GM12892 (cell line): ENCODE measurements around the gene RBM6.

Source experiments
- POLR2A ChIP-seq: IDR thresholded peaks from 2 replicates; pipeline ENCODE4 v1.6.1; 2011; ENCODE audit warnings: low read depth, low read length, control low read depth
- TAF1 ChIP-seq: IDR thresholded peaks from 2 replicates; pipeline ENCODE4 v1.6.1; 2011; ENCODE audit warnings: low read depth, mild to moderate bottlenecking, control low read depth, low read length, borderline replicate concordance

DNA sequence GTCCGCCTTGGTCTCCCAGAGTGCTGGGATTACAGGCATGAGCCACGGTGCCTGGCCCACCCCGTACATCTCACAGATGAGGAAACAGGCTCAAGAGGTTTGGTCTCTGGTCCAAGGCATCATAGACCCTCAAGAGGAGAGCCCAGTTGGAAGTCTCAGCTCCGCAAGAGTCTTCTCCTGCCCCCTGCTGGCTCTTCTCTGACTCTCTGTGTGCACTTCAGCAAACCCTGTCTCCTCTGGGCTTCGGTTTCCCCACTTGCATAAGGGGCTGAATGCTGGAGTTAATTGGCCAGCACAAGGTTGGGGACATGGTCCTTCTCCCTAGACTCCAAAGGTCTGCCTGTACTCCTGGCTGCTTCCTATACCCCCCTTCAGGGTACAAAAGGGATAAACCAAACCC is 40.1 kb upstream of the RBM6 start:
- TF ChIP-seq POLR2A: no peak
- no peak for TF ChIP-seq TAF1
